Fibroblast of mammary gland (primary cell): ENCODE measurements around the gene MEGF10.

Source experiments
- DNase-seq: peaks from one replicate; pipeline ENCODE4 v3.0.0-alpha.2; 2010; ENCODE audit warnings: low read depth
- H3K4me3 ChIP-seq: 2 replicates; pipeline ENCODE4 v1.5.1; 2011; ENCODE audit warnings: low read depth, mild to moderate bottlenecking, low read length, moderate library complexity; ENCODE audit not compliant: control insufficient read depth
- CTCF ChIP-seq: conservative IDR thresholded peaks from 2 replicates; pipeline ENCODE4 v1.5.1; 2011; ENCODE audit warnings: low read depth, low read length, inconsistent platforms; ENCODE audit not compliant: control insufficient read depth, insufficient read depth

MEGF10 gene

GRCh38 chr5:127396490-127397155, 106.0 kb downstream of the MEGF10 start:
- DNase-seq = no peak
- TF ChIP-seq CTCF = no peak
- H3K4me3 ChIP-seq = no peak overlapping the region

- no peak for DNase-seq
- no peak for TF ChIP-seq CTCF
- no peak overlapping the region for H3K4me3 ChIP-seq
These were observed 107.9 kb downstream of the MEGF10 start for GRCh38 chr5:127398508-127398907.

- TF ChIP-seq CTCF = no peak
- H3K4me3 ChIP-seq = no peak overlapping the region
- DNase-seq = no peak
These were observed 108.5 kb downstream of the MEGF10 start for GRCh38 chr5:127399068-127399467.

GRCh38 chr5:127400539-127400938, 109.9 kb downstream of the MEGF10 start:
- DNase-seq = no peak
- TF ChIP-seq CTCF = no peak
- no peak overlapping the region for H3K4me3 ChIP-seq

- no peak overlapping the region for H3K4me3 ChIP-seq
- no peak for TF ChIP-seq CTCF
- DNase-seq = no peak
These were observed 110.5 kb downstream of the MEGF10 start for GRCh38 chr5:127400946-127401670.

- no peak for DNase-seq
- H3K4me3 ChIP-seq = no peak overlapping the region
- TF ChIP-seq CTCF = no peak
These were observed 111.8 kb downstream of the MEGF10 start for GRCh38 chr5:127402361-127402760.
